HCT116 (cell line): ENCODE results near the gene MTPN. TPM values are rescaled to one million over a fixed set of nuclear protein-coding genes. Genes with fewer than 3 reads are reported as not detected.

Experiments used
- ATAC-seq: fragments of 200-7000 bp; cut with Tn5 transposase; 2 replicates; pipeline ENCODE4 v1.9.1; 2020; ENCODE audit warnings: mild to moderate bottlenecking, moderate library complexity
- BruUV-seq: library from RNA; stranded (reverse); fragments of 400-500 nt; replicated peaks from 2 replicates; lab custom pipeline; 2021; lab: Mats Ljungman, UMichigan
- CTCF ChIA-PET: fragments of 300-600 bp; sonication (Branson Sonifier 250); formaldehyde crosslinking; loops from one replicate; lab custom pipeline; 2021; ENCODE audit warnings: antibody characterized with exemption; lab: Charles Lee
- POLR2A ChIA-PET: fragments of 300-600, 350-600 bp; sonication (Branson Sonifier 250); formaldehyde crosslinking; loops from one replicate; lab custom pipeline; 2021; ENCODE audit warnings: antibody characterized with exemption; lab: Charles Lee
- RAD21 ChIA-PET, 2 experiments: fragments of 300-600 bp; sonication (Branson Sonifier 250); formaldehyde crosslinking; loops; one replicate each; lab custom pipeline; 2023; ENCODE audit warnings: low total read pairs in 2 of 2; ENCODE audit not compliant: uncharacterized antibody in 2 of 2, unreplicated experiment in 2 of 2, low non-redundant PET in 1 of 2; lab: Charles Lee
- DNase-seq: peaks from one replicate; pipeline ENCODE4 v3.0.0-alpha.2; 2010; ENCODE audit warnings: low read depth, low spot score
- H2AFZ ChIP-seq: fragments of 200-600 bp; shearing (Covaris generic), sonication (generic); 2 replicates; pipeline ENCODE4 v1.6.1; 2017; ENCODE audit warnings: low read depth, mixed run types, mixed read lengths, antibody characterized with exemption, low read length; ENCODE audit not compliant: poor library complexity, severe bottlenecking
- H3K27ac ChIP-seq: 2 replicates; pipeline ENCODE4 v1.5.1; 2012; ENCODE audit warnings: low read depth, low read length
- H3K27me3 ChIP-seq: fragments of 200-600 bp; sonication (generic); 2 replicates; pipeline ENCODE4 v1.6.1; 2016; ENCODE audit warnings: mixed run types, low read length, mixed read lengths; ENCODE audit not compliant: insufficient read depth
- H3K36me3 ChIP-seq, 2 experiments: fragments of 200-500 bp in 1 of 2; fragments of 200-600 bp in 1 of 2; sonication (Bioruptor generic) in 1 of 2; sonication (generic) in 1 of 2; 2 replicates each; pipeline versions ENCODE4 v1.5.1 to v1.6.1; 2014 to 2016; ENCODE audit warnings: low read length in 2 of 2, inconsistent platforms in 1 of 2, mixed read lengths in 1 of 2, mixed run types in 1 of 2; ENCODE audit not compliant: insufficient read depth in 2 of 2, control insufficient read depth in 1 of 2
- H3K4me1 ChIP-seq, 2 experiments: fragments of 200-600 bp in 1 of 2; sonication (generic) in 1 of 2; 2 replicates each; pipeline versions ENCODE4 v1.5.1 to v1.6.1; 2012 to 2017; ENCODE audit warnings: low read length in 2 of 2, inconsistent platforms in 1 of 2, mild to moderate bottlenecking in 1 of 2, mixed read lengths in 1 of 2, mixed run types in 1 of 2, moderate library complexity in 1 of 2; ENCODE audit not compliant: insufficient read depth in 2 of 2, control insufficient read depth in 1 of 2
- H3K4me2 ChIP-seq: fragments of 200-600 bp; sonication (generic); 2 replicates; pipeline ENCODE4 v1.6.1; 2017; ENCODE audit warnings: mixed run types, low read length, mixed read lengths
- H3K4me3 ChIP-seq, 2 experiments: fragments of 200-600 bp in 1 of 2; sonication (generic) in 1 of 2; replicated peaks in 1 of 2; 2 replicates each; pipeline ENCODE4 v1.5.1; 2011 to 2016; ENCODE audit warnings: low read length in 2 of 2, control low read depth in 1 of 2, low read depth in 1 of 2, mild to moderate bottlenecking in 1 of 2, mixed read lengths in 1 of 2, mixed run types in 1 of 2
- H3K79me2 ChIP-seq: fragments of 200-600 bp; sonication (generic); 2 replicates; pipeline ENCODE4 v1.6.1; 2017; ENCODE audit warnings: mild to moderate bottlenecking, mixed run types, low read length, moderate library complexity, mixed read lengths; ENCODE audit not compliant: insufficient read depth
- H3K9ac ChIP-seq: fragments of 200-600 bp; sonication (generic); 2 replicates; pipeline ENCODE4 v1.6.1; 2016; ENCODE audit warnings: low read length, mixed read lengths
- H3K9me2 ChIP-seq: fragments of 200-600 bp; sonication (generic), shearing (Covaris generic); 2 replicates; pipeline ENCODE4 v1.6.1; 2017; ENCODE audit warnings: mixed run types, mild to moderate bottlenecking, moderate library complexity; ENCODE audit not compliant: insufficient read depth
- H3K9me3 ChIP-seq, 2 experiments: fragments of 200-500 bp in 1 of 2; fragments of 200-600 bp in 1 of 2; sonication (Bioruptor generic) in 1 of 2; sonication (generic) in 1 of 2; 2 replicates each; pipeline ENCODE4 v1.6.1; 2014 to 2017; ENCODE audit warnings: low read length in 2 of 2, mixed read lengths in 2 of 2, inconsistent platforms in 1 of 2, low read depth in 1 of 2, mild to moderate bottlenecking in 1 of 2, mixed run types in 1 of 2, moderate library complexity in 1 of 2; ENCODE audit not compliant: control insufficient read depth in 1 of 2, insufficient read depth in 1 of 2
- H4K20me1 ChIP-seq: fragments of 200-600 bp; sonication (generic), shearing (Covaris generic); 2 replicates; pipeline ENCODE4 v1.6.1; 2017; ENCODE audit warnings: mixed run types, mild to moderate bottlenecking, moderate library complexity; ENCODE audit not compliant: insufficient read depth
- EGR1 ChIP-seq: IDR thresholded peaks from 2 replicates; pipeline ENCODE4 v1.6.1; 2012; ENCODE audit warnings: low read depth
- EZH2 ChIP-seq: fragments of 200-600 bp; sonication (generic); IDR thresholded peaks from 2 replicates; pipeline ENCODE4 v1.6.1; 2017; ENCODE audit warnings: antibody characterized with exemption, mixed run types
- EZH2phosphoT487 ChIP-seq: fragments of 200-600 bp; IDR thresholded peaks from 2 replicates; pipeline ENCODE4 v1.6.1; 2018; ENCODE audit warnings: antibody characterized with exemption, borderline replicate concordance
- FOSL1 ChIP-seq: IDR thresholded peaks from 2 replicates; pipeline ENCODE4 v1.6.1; 2012; ENCODE audit warnings: low read depth
- JUND ChIP-seq: IDR thresholded peaks from 2 replicates; pipeline ENCODE4 v1.6.1; 2012
- POLR2AphosphoS5 ChIP-seq: IDR thresholded peaks from 2 replicates; pipeline ENCODE4 v1.6.1; 2011; ENCODE audit warnings: mild to moderate bottlenecking, low read depth, low read length, moderate library complexity
- REST ChIP-seq: IDR thresholded peaks from 2 replicates; pipeline ENCODE4 v1.6.1; 2012; ENCODE audit warnings: low read depth
- SIN3A ChIP-seq: IDR thresholded peaks from 2 replicates; pipeline ENCODE4 v1.6.1; 2012; ENCODE audit warnings: low read depth
- SP1 ChIP-seq: IDR thresholded peaks from 2 replicates; pipeline ENCODE4 v1.6.1; 2012; ENCODE audit warnings: low read depth
- TCF7L2 ChIP-seq: IDR thresholded peaks from 2 replicates; pipeline ENCODE4 v1.7.0; 2011; ENCODE audit warnings: borderline replicate concordance, inconsistent platforms; ENCODE audit not compliant: insufficient read depth, insufficient read length; ENCODE audit errors: extremely low read depth
- YY1 ChIP-seq: IDR thresholded peaks from 2 replicates; pipeline ENCODE4 v1.6.1; 2011; ENCODE audit warnings: low read length, low read depth, moderate library complexity, mild to moderate bottlenecking; ENCODE audit not compliant: insufficient replicate concordance; ENCODE audit errors: extremely low read depth
- ZNF274 ChIP-seq: fragments of 200-500 bp; sonication (Bioruptor generic); IDR thresholded peaks from 2 replicates; pipeline ENCODE4 v1.6.1; 2014; ENCODE audit warnings: mild to moderate bottlenecking, low read depth, low read length, inconsistent platforms
- intact Hi-C: fragments of 100-400 bp; cut with micrococcal nuclease; formaldehyde crosslinking; loops from 2 replicates; pipeline ENCODE4 v1.10.0; 2022
- total RNA-seq: library from RNA; stranded (reverse); gene quantifications from one replicate; pipeline ENCODE4 v1.2.1, GENCODE V29; 2021; ENCODE audit not compliant: unreplicated experiment
- TF ChIP-seq, protein P1 (sequence below), 3 experiments: fragments of 200-600 bp in 1 of 3; sonication (generic) in 1 of 3; IDR thresholded peaks in 2 of 3; conservative IDR thresholded peaks in 1 of 3; 2 replicates each; pipeline ENCODE4 v1.5.1; 2012 to 2017; ENCODE audit warnings: low read depth in 2 of 3, low read length in 2 of 3, antibody characterized with exemption in 1 of 3, borderline replicate concordance in 1 of 3, control low read depth in 1 of 3, mild to moderate bottlenecking in 1 of 3, mixed read lengths in 1 of 3, mixed run types in 1 of 3, moderate library complexity in 1 of 3; ENCODE audit not compliant: insufficient read depth in 1 of 3

Gene MTPN
- total RNA-seq, 1 experiment from 2014 or later: 152 TPM

DNA sequence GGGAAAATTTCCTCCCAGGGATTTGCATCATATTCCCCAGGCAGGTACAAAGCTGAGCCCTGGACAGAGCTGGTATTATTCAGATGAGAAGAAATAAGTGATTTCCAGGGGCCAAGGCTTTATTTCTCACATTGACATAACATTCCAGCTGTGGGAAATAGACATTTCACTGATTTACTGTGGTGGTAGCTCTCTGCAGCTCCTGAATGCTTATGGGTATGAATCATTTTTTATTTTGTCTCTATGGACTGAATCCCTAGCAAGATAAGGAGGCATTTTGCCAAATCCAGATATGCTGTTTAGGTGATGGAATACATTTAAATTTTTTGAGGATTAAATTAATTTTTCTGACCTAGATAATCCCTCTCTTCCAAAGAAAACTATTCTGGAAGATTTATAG is 97.9 kb downstream of the MTPN start (continued):
- TF ChIP-seq, protein P1, sequence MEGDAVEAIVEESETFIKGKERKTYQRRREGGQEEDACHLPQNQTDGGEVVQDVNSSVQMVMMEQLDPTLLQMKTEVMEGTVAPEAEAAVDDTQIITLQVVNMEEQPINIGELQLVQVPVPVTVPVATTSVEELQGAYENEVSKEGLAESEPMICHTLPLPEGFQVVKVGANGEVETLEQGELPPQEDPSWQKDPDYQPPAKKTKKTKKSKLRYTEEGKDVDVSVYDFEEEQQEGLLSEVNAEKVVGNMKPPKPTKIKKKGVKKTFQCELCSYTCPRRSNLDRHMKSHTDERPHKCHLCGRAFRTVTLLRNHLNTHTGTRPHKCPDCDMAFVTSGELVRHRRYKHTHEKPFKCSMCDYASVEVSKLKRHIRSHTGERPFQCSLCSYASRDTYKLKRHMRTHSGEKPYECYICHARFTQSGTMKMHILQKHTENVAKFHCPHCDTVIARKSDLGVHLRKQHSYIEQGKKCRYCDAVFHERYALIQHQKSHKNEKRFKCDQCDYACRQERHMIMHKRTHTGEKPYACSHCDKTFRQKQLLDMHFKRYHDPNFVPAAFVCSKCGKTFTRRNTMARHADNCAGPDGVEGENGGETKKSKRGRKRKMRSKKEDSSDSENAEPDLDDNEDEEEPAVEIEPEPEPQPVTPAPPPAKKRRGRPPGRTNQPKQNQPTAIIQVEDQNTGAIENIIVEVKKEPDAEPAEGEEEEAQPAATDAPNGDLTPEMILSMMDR (IDR thresholded peaks at IDR 0.05 in 2 of 3, conservative IDR thresholded peaks at IDR 0.05 in 1 of 3; ENCODE audit: borderline replicate concordance in 1 of 3, insufficient read depth in 1 of 3, low read depth in 2 of 3, low read length in 2 of 3): no peak
- TF ChIP-seq, all 23 proteins: peak for 0

DNA sequence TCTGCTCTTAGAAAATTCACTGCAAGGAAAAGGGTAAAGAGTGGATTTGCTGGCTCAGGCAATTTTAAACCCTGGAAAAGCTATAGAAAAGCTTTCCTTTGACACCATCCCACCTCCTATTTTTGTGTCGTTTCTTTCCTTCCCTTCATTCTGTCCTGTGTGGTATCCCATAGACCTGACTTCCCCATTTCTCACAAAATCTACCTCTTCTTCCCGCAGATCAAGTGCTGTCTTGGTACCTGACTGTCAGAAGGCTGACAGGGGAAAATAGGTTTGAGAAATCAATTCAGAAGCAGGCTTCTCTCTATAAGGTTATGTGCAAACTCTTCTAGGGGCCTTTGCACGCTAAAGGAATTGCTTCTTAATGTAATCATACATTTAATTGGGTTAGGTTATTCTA is 98.9 kb downstream of the MTPN start:
- TF ChIP-seq YY1 (no peak), EGR1 (no peak), FOSL1 (0 out of 2 replicates have a peak, but pooled peaks have one; percentile 3), SIN3A (no peak)
- no peak overlapping the region for H3K27ac ChIP-seq
- no peak for ATAC-seq
- H3K4me2 ChIP-seq: no peak overlapping the region
- H3K27me3 ChIP-seq: no peaks in the 10 kb centered on the region; the same call in 1 of the 2 replicates
- H2AFZ ChIP-seq: no peak overlapping the region
- DNase-seq: no peak
- BruUV-seq: no TSS peak
- H3K9me3 ChIP-seq: no peaks in the 10 kb centered on the region
- no peaks in the 10 kb centered on the region for H3K9me2 ChIP-seq
- H4K20me1 ChIP-seq: no peaks in the 10 kb centered on the region
- RAD21 ChIA-PET: no interaction called here
- no peak overlapping the region for H3K4me3 ChIP-seq
- H3K36me3 ChIP-seq: no peaks in the 10 kb centered on the region
- peaks cover 0 to 5% of the 10 kb centered on the region in 2 experiments; a peak in 1 of 4 replicates for H3K4me1 ChIP-seq
- POLR2A ChIA-PET: no interaction called here
- H3K9ac ChIP-seq: no peak overlapping the region
- intact Hi-C loops: no loop called here
- CTCF ChIA-PET: no interaction called here
- no peaks in the 10 kb centered on the region for H3K79me2 ChIP-seq

- Histone ChIP-seq H3K36me3 (no peaks in the 10 kb centered on the region), H4K20me1 (no peaks in the 10 kb centered on the region), H3K9ac (no peak overlapping the region), H3K4me3 (no peak overlapping the region), H3K4me2 (no peak overlapping the region), H3K9me2 (no peaks in the 10 kb centered on the region), H3K4me1 (peaks cover 0 to 5% of the 10 kb centered on the region in 2 experiments; a peak in 1 of 4 replicates), H3K79me2 (no peaks in the 10 kb centered on the region), H3K27ac (no peak overlapping the region), H2AFZ (no peak overlapping the region), H3K27me3 (no peaks in the 10 kb centered on the region; the same call in 1 of the 2 replicates), H3K9me3 (no peaks in the 10 kb centered on the region)
- intact Hi-C loops: no loop called here
- no peak for ATAC-seq
- DNase-seq: no peak
- ChIA-PET CTCF (no interaction called here), RAD21 (no interaction called here), POLR2A (no interaction called here)
- no TSS peak for BruUV-seq
- TF ChIP-seq TCF7L2: no peak
- TF ChIP-seq POLR2AphosphoS5: no peak
- TF ChIP-seq SP1: peak; percentile 55
- peak; percentile 17; the same call in 1 of the 2 replicates for TF ChIP-seq JUND
- TF ChIP-seq EZH2phosphoT487: no peak
- TF ChIP-seq REST: no peak
- TF ChIP-seq FOSL1: 0 out of 2 replicates have a peak, but pooled peaks have one; percentile 12
- no peak for TF ChIP-seq ZNF274
- no peak for TF ChIP-seq SIN3A
- no peak for TF ChIP-seq EZH2
Observed at GRCh38 chr7:135877805-135878204, 99.4 kb downstream of the MTPN start.
